HG03095 (cell line): ENCODE results near the gene KRTAP5-1.
"Not testable (repeated sequence)": the region's sequence is repeated elsewhere in the genome, so short reads cannot be mapped to it uniquely, and the experiment has no call there.

Source experiments
- ATAC-seq: cut with Tn5 transposase; IDR thresholded peaks from one replicate; pipeline ENCODE4 v1.9.1; 2021; ENCODE audit warnings: moderate library complexity; ENCODE audit not compliant: unreplicated experiment

The KRTAP5-1 gene

GRCh38 chr11:1584661-1585370, at the start of gene KRTAP5-1:
Gene KRTAP5-1, minus strand, starts transcription at chr11:1585283. Its CDS starts 34 bp downstream, at chr11:1585249.
- not testable (repeated sequence) for ATAC-seq

GRCh38 chr11:1633864-1634263, 48.8 kb upstream of the KRTAP5-1 start:
- ATAC-seq: no peak

GRCh38 chr11:1632053-1632714, 47.1 kb upstream of the KRTAP5-1 start:
- ATAC-seq: no peak

- no peak for ATAC-seq
Observed at GRCh38 chr11:1631066-1631568, 46.0 kb upstream of the KRTAP5-1 start.

- ATAC-seq: no peak
Observed at GRCh38 chr11:1630271-1630670, 45.2 kb upstream of the KRTAP5-1 start.

GRCh38 chr11:1629326-1630185, 44.5 kb upstream of the KRTAP5-1 start, which contains the start of gene KRTAP5-5:
Gene KRTAP5-5, plus strand, starts transcription at chr11:1629775. Its CDS starts 66 bp downstream, at chr11:1629841.
- ATAC-seq: no peak

GRCh38 chr11:1628506-1629325, 43.6 kb upstream of the KRTAP5-1 start:
- ATAC-seq: no peak

- no peak for ATAC-seq
Observed at GRCh38 chr11:1625541-1625940, 40.5 kb upstream of the KRTAP5-1 start.

- ATAC-seq: no peak
Observed at GRCh38 chr11:1624621-1625020, 39.5 kb upstream of the KRTAP5-1 start.

GRCh38 chr11:1623716-1624115, 38.6 kb upstream of the KRTAP5-1 start:
- no peak for ATAC-seq

- no peak for ATAC-seq
Observed at GRCh38 chr11:1622086-1622485, 37.0 kb upstream of the KRTAP5-1 start, which contains the start of gene KRTAP5-4. Gene KRTAP5-4, minus strand, starts transcription at chr11:1622138. Its CDS starts 45 bp downstream, at chr11:1622093.

GRCh38 chr11:1619449-1619848, 34.4 kb upstream of the KRTAP5-1 start:
- ATAC-seq: no peak

- ATAC-seq: no peak
Observed at GRCh38 chr11:1618231-1618630, 33.1 kb upstream of the KRTAP5-1 start.

- no peak for ATAC-seq
Observed at GRCh38 chr11:1608363-1608762, 23.3 kb upstream of the KRTAP5-1 start, which contains the start of gene KRTAP5-3. Gene KRTAP5-3, minus strand, starts transcription at chr11:1608463. Its CDS starts 78 bp downstream, at chr11:1608385.

- ATAC-seq: not testable (repeated sequence)
Observed at GRCh38 chr11:1607901-1608300, 22.8 kb upstream of the KRTAP5-1 start.

GRCh38 chr11:1607156-1607845, 22.2 kb upstream of the KRTAP5-1 start:
- not testable (repeated sequence) for ATAC-seq

GRCh38 chr11:1605923-1606322, 20.8 kb upstream of the KRTAP5-1 start:
- peak; percentile 97 for ATAC-seq

- no peak for ATAC-seq
Observed at GRCh38 chr11:1604711-1605110, 19.6 kb upstream of the KRTAP5-1 start.

- ATAC-seq: no peak
Observed at GRCh38 chr11:1604181-1604580, 19.1 kb upstream of the KRTAP5-1 start.
